GM18951 (cell line): Measurements from ENCODE around the gene FYCO1.

Experiments
- POLR2A ChIP-seq: IDR thresholded peaks from 4 replicates; pipeline ENCODE4 v1.6.1; 2011; ENCODE audit warnings: mild to moderate bottlenecking; ENCODE audit not compliant: insufficient read length, insufficient read depth; ENCODE audit errors: extremely low read depth
- in situ Hi-C: fragments of 300-500 bp; cut with MboI; formaldehyde crosslinking; loops from one replicate; pipeline ENCODE4 v1.12.0; 2022; ENCODE audit warnings: low sequenced_read_pairs, mixed read lengths, inconsistent platforms; ENCODE audit not compliant: unreplicated experiment

FYCO1 gene

DNA sequence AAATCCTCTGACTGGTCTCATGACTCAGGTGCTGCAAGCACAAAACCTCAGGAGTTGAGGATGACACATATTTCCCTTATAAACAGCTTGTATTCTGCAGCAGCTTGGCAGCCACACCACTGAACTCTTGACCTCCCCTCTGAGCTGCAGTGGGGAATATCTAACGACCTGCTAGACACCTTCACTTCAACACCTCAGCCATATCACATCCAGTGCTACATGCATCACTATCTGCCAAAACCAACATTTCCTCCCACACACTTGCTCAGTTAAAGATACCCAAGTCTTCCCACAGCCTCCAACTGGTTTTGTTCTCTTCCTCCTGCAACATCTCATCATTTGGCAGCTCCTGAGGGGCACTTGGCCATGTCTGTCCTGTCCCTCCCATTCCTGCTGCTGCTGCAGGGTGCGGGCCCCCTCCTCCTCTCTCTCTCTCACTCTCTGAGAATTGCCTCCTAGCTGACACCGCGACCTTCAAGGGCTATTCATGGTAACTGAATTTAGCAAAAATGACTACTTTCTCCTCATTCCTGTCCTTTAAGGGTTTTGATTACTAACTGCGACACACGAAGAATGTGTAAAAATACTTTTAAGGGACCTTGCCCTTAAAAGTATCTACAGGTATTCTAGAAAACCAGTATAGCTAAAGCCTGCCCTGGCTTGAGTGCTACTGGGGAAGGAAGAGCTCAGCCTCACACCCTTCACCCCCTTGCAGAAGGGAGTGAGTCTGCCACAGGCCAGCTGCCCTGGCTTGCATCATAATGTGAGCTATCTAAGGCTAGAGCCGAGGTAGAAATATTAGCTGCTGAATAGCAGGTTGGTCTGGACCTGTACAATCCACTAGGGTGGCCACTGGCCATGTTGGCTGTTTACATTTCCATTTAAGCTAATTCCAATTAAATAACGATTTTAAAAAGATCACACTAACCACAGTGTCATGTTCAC lies 114.3 kb downstream of the FYCO1 start:
- in situ Hi-C loops = no loop called here
- TF ChIP-seq POLR2A = no peak

DNA sequence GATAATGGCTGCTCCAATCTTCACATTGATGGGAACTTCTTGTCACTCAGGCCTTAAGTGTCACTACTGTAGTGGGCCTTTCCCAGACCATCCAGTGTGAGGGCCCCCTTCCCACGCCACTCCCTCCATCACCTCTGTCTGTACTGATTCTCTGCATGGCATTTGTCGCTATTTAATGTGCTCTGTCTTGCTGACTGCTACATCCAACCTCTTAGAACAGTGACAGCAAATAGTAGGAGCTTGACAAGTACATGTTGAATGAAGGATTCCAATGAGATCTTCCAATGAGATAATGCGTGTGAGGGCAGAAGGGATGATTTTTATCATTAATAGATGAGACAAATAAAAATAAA lies 114.9 kb downstream of the FYCO1 start:
- in situ Hi-C loops = no loop called here

DNA sequence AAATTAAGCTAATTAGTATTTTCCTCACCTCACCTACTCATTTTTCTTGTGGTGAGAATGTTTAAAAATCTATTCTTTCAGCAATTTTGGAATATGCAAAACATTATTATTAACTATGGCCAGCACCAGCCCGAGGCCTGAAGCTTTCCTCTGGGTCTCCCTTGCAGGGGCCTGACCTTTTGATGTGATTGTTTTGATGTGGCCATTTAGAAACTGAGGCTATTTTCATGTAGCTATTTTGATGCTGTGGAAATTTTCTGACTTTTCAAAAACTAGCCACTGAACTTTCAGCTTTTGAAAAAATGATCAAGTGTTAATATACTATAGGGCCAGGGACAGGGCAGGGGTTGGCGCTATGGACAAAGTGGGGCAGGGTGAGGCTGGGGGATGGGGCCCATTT lies 117.5 kb downstream of the FYCO1 start:
- in situ Hi-C loops = no loop called here

More for the DNA sequence above, 114.9 kb downstream of the FYCO1 start:
- no peak for TF ChIP-seq POLR2A

DNA sequence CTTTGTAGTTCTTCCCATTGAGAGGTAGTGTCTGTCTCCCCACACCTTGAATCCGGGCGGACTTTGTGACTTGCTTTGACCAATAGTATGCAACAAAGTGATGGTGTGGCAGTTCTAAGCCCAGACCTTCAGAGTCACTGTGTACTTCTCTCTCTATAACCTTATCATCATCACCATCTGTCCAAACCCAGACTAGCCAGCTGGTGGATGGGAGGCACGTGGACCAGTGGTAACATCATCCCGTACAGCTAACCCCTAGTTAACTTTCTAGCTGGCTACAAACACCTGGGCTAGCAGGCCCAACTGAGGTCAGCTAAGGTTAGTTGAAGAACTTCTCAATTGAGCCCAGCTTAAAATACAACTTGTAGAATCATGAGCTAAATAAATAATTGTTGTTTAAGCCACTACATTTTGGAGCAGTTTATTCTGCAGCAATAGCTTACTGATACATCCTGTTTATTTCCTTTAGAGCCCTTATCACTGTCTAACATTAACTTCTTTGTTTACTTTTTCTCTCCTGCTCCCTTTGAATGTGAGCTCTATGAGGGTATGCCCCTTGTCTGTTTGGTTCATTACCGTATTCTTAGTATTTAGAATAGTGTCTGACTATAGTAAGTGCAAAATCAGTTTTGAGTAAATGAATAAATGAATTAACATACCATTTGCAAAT lies 120.8 kb downstream of the FYCO1 start:
- no peak for TF ChIP-seq POLR2A
- in situ Hi-C loops = no loop called here

More for the DNA sequence above, 117.5 kb downstream of the FYCO1 start:
- no peak for TF ChIP-seq POLR2A

DNA sequence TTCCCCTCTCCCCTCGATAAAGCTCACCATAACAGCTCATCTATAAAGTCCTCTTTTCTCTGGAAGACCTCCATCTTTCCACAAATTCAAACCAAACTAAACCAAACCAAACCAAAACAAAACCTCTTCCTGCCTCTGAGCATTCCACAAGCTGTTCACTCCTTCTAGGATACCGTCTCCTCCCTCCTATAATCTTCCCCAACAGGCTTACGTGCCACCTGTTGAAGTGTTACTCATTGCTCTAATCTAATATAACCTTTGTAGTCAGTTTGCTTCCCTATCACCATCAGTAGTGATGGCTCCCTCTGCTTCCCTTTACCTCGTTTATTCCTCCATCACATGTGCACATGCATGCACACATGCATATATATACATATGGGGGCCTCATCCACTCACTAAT lies 122.0 kb downstream of the FYCO1 start:
- in situ Hi-C loops = no loop called here

DNA sequence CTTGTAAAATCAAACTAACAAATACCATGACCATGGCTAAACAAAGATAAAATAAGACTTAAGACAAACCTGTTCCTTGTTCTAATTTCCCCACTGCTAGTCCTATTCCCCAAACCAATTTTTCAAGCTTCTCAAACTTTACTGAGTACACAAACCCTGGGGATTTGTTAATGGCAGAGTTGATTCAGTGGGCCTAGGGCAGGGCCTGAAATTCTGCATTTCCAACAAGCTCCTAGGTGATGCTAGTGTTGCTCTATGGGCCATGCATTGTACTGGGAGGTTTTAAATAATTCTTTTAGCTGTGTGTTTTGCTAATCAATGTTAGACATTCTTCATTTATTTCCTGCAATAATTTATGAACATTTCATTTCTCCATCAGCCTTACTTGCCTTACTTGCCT lies 122.6 kb downstream of the FYCO1 start:
- in situ Hi-C loops = no loop called here
- no peak for TF ChIP-seq POLR2A

More for the DNA sequence above, 122.0 kb downstream of the FYCO1 start:
- TF ChIP-seq POLR2A = no peak

DNA sequence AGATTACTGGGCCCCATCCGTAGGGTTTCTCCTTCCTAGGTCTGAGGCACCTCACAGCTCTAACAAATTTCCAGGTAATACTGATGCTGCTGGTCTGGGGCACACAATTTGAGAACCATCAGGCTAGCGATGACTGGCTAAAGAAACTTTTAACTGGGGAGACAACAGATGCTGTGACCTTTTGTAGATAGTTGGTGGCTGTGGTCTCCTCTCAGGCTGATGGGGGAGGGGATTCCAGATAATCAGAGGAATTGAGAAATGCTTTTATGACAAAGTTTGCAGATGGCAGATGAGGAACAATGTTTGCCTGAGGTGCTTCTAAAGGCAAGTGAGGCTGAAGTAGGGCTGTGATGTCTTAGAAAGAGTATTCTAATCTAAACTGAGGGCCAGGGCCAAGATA lies 123.1 kb downstream of the FYCO1 start:
- TF ChIP-seq POLR2A = no peak
- in situ Hi-C loops = no loop called here

DNA sequence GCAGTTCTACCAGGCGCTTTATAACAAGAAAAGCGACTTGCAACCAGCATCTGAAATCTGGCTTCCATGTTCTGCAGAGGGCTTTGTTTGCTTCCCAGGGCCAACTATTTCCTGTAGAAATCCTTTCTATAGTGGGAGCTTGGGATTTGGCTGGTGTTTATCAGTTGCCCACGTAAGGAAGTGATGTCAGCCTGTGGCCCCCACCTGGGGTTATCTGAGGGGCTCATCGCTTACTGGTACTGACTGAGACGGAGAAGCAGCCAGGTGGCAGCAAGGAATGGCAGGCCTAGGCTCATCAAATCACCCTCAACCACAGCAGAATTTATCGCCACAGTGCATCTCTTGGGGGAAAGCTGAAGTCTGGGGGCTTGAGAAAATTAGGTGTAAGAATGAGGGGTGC lies 123.8 kb downstream of the FYCO1 start:
- in situ Hi-C loops = no loop called here
- TF ChIP-seq POLR2A = no peak

DNA sequence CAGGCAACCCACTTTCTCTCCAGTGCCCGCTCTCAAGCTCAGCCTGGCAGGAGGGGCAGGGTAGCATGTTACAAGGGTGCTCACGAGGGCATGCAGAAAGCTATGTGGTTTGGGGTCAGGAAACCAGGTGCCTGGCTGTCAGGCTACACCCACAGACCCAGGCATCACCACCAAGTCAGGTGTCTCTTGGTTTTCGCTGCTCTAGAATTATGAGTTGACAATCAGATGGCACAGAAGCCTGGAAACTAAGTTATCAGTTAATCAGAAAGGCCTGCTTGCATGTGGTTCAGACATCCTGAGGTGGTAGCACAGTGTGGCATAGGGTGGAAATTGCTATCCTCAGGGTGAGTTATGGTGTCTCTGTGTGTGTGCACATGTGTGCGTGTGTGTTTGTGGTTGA lies 125.5 kb downstream of the FYCO1 start:
- in situ Hi-C loops = no loop called here
- TF ChIP-seq POLR2A = no peak

DNA sequence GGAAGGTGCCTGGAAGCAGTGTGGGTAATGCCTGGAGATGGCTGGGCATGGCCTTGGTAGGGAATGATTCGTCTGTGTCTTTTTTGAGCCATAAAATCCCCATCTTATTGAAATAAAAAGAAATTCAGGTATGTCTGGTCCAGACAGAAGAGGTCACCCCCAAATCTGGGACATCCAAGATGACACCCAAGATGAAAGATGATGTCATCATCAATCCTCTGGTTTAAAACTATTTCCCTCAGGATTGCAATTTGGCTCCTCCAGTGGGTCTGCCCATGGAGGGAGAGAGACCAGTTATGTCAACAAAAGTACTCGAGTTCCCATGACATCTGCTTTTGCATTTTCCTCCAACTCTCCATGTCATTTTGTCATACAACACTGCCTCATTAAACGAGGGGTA lies 126.0 kb downstream of the FYCO1 start:
- in situ Hi-C loops = no loop called here
- TF ChIP-seq POLR2A = no peak

DNA sequence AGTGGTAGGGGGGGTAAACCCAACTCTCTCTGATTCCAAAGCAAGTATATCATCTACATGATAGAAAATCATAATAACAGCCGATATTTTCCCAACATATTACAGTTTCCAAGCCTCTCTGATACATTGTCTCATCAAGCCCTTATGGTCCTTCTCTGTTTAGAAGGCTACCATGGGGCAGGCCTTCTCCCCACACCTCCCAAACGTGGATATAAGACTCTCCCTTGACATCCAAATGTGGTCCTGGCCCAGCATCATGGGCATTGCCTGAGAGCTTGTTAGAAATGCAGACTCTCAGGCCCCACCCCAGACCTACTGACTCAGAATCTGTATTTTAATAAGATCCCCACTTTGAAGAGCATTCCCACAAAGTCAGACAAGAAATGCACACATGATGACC lies 127.0 kb downstream of the FYCO1 start:
- in situ Hi-C loops = no loop called here

DNA sequence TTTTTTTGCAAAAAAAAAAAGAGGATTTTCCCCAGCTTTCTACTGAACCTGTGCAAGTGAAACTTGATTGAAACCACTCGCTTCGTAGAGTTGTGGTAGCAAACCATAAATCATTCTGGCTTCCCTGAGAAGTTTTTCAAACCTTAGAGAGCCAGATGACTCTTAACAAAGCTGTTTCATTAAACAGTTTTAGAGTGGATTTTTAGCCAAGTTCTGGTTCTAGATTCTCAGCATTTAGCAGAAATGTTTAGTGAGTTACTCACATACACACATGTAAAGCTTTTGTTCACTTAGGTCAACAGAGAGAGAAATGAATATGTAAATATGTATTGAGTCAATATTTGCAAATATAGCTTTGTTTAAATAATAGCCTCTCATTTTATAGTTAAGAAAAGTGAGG lies 127.4 kb downstream of the FYCO1 start:
- in situ Hi-C loops = no loop called here
- TF ChIP-seq POLR2A = no peak

More for the DNA sequence above, 127.0 kb downstream of the FYCO1 start:
- no peak for TF ChIP-seq POLR2A
